ENCODE measurements around the gene RAMP3.

RAMP3 gene

GRCh38 chr7:45181286-45181960 lies 23.8 kb downstream of the RAMP3 start:
- DNase-seq, result no peak

DNA sequence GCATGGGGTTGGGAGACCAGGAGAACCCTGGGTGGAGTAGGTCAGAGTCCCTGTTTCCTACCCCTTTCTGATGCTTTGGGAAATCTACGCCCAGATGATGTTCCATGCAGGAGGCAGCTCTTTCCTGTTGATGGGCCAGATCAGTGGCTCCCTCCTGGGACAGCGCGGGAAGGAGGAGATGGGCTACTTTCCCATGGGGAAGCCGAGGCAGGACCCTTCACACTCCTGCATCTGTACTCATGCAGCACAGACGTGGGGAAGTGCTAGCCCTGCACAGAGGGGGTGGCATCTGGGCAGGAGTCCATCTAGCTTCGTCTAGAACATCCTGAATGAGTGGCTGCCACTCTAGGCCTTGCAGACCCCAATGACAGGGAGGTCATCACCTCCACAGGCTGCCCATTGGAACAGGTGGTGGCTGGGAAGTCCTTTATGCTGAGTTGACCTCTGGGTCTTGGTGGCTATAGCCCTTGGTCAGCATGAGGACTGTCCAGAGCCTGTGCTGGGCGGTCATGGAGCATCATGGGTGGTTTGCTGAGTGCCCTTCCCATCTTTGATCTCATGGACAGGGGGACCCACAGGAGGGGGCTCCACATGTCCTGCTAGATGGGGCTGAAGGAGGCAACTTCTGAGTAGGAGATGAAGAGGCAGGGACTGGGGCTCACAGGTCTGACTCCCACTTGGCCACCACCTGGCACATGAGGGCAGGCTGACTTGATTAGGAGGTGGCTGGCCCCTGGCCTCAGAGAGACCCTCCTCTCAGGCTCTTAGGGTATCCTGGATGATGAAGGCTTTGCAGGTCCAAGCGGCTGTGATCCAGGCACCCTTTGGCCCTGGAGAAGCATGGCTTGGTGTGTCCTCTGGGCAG lies 24.6 kb downstream of the RAMP3 start:
- DNase-seq, result no peak

GRCh38 chr7:45182856-45183710 lies 25.5 kb downstream of the RAMP3 start:
- no peak for DNase-seq

DNA sequence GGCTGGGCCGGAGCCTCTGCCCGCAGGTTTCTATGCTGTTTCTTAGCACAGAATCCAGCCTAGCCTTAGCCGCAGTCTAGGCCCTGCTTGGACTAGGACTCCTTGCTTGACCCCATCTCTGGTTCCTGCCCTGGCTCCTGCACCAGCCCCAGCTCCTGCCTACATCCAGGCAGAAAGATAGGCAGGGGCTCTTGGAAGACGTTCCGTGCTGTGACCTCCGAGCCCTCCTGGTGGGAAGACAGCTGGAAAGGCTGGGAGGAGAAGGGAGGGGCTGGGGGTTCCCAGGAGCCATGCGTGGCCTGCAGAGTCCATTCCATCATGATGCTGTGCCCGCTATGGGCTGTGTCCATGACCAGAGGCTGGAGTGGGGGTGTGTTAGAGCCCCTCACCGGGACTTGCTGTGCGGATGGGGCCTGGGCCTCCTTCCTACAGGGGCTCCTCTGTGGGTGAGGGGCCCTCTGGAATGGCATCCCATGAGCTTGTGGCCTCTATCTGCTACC lies 26.2 kb downstream of the RAMP3 start:
- DNase-seq, result no peak

DNA sequence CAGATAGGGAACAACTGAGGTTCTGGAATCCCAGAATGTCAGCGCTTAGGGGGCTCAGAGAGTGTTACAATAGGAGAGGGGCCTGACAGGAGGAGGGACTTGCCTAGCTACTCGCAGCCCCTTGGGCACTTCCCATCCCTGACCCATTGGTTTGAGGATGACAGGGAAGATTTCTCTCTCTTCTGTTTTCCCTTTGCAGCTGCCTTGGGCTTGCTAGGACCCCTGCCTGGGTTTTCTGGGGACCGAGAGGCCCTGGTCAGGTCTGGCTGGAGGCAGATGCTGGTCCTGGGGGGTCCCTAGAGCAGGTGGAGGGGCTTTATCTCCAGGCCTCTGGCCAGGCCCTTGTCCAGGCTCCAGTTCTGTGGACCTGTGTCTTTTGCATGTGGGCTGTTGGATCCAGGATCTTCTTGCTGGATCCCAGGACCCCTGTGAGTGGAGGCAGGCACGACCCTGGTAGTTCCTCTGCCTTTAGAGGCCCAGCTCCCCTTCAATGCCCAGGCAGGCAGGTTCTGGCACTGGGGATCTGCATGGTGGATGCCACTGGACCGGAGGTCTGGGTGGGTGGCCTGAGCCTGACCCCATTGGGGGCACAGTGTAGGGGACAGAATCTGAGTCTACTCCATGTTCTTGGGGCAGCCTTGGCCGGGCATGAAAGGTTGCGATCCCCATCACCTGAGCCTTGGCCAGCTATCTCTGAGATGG lies 26.9 kb downstream of the RAMP3 start:
- no peak for DNase-seq

- no peak for DNase-seq
These were observed 27.7 kb downstream of the RAMP3 start for GRCh38 chr7:45185028-45185863.

DNA sequence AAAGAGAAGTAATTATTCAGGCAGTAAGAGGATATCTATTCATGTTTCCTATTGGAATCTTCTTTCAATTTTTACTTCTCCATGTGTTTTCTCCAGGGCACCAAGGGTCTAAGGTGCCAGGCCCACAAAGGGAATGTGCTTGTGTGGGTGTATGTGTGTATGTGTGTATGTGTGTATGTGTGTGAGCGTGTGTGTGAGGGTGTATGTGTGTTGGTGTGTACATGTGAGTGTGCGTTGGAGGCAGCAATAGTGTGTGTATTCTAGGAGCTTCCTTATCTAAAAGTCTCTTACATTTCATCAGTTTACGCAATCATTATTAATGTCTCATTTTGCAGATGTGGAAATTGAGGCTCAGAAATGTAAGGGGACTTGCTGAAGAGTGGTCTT lies 28.3 kb downstream of the RAMP3 start:
- no peak for DNase-seq

DNA sequence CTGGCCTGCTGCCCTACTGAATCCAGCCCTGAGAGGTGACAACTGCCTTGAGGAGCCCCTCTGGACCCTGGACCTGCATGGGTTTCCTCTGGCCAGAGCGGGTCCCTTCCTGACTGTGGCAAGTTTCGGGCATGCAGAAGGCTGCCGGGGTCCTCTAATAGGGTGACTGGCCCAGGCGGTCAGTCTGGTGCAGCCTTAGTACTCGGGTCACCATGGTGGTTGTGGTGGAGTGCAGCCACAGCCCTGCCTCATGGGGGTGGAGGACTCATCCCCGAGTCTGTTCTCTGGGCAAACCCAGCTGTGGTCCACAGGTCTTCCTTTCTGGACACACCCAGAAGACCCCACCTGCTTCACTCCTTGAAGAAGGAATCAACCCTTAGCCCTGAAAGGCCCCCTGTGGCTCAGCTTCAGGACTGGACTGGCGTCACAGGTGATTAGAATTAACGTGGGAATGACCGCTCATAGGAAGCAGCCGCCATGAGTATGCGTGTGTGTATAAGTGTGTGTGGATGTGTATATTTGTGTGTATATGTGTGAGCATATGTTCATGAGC lies 28.7 kb downstream of the RAMP3 start:
- DNase-seq, result no peak

DNA sequence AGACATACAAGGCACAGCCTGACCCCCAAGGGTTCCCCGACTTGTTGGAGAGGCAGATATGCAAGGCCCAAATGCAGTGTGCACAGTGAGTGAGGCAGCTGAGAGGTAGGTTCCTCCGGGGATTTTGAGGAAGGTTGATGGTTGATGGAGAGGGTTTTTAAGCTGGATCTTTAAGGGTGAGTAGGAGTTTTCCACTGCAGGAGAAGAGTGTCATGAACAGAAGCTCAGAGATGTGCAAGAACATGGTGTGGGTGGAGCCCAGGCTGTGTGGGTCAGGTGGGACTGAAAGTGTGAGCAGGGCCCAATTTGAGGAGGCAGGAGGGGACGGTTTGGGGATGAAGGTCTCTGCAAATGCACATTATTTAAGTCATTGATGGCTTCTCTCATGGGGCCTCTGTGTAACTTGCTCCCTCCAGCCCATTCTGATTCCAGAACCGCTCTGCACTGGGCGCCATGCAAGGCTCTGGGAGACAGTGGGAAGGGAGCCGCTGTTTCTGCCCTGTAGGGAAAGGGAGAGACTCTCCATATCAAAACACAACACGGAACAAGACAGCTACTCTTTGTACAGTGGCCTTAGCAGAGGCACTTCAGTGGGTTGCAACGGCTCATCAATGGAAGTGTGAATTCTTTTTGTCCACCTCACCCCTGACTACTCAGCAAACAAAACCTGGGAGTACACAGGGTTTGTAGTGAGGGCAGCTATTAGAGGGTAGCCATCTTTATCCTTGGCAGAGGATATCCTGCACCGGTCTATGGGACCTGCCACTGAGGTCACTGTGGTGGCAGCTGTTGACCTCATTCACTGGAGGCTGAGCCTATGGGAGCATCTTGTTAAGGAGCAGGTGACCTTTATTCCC lies 29.7 kb downstream of the RAMP3 start:
- DNase-seq, result no peak

DNA sequence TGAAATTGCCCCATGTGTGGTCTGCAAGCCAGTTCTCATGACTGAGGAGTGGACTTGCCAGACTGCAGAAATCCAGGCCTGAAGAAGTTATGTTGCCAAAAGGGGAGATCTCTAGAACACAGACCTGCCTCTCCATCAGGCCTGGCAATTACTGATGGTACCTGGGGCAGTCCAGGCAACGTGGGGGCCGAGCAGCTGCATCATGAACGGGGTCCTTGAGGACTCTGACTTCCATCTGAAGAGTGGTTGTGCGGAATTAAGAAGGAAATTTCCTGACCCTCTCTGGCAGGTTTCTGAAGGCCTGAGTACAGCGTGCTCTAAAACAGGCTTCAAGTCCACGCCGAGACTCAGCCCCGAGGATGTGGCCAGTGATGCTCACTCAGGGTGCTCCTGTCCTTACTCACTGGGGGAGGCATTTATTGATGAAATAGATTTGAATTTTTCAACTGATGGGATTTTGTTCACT lies 30.4 kb downstream of the RAMP3 start:
- DNase-seq, result no peak

DNA sequence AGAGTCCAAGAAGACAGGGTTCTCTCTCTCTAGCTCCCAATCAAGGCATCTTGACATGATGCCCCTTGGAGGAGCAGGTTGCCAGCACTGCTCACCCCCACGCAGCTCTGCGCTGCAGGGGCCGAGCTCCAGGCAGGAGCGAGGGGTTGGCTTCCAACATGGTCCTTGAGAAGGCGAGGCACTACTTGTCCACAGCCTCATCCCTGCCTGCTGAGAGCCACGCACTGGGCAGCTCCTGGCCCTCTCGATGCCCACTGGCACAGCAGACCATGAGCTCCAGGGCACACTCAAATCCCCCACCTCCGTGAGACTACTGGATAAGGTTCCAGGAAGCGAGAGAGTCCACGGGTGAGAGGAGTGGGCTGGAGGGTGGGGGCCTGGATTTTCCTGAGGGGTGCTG lies 31.1 kb downstream of the RAMP3 start:
- no peak for DNase-seq

GRCh38 chr7:45189151-45189970 lies 31.8 kb downstream of the RAMP3 start:
- no peak for DNase-seq

GRCh38 chr7:45190406-45191165 lies 33.0 kb downstream of the RAMP3 start:
- DNase-seq, result no peak

DNA sequence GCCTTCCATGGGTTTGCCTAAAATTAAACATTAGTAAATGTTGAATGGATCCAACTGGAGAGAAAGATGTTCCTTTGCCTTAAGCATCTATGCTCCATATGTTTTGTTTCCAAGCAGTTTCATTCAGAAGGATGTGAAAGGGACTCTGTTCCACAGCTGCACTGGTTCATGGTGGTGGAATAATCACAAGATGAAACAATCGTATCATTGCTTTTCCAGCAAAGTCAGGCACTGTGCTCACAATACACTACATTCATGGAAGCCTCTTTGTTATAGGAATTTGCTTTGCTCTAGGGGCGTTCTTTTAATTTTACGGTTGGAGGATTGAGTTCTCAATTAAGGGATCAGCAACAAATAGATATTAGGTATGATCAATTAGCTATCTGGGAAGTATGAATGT lies 33.8 kb downstream of the RAMP3 start:
- no peak for DNase-seq

GRCh38 chr7:45192621-45193041 lies 35.0 kb downstream of the RAMP3 start:
- DNase-seq, result no peak

GRCh38 chr7:45193828-45194227 lies 36.2 kb downstream of the RAMP3 start:
- DNase-seq, result no peak

DNA sequence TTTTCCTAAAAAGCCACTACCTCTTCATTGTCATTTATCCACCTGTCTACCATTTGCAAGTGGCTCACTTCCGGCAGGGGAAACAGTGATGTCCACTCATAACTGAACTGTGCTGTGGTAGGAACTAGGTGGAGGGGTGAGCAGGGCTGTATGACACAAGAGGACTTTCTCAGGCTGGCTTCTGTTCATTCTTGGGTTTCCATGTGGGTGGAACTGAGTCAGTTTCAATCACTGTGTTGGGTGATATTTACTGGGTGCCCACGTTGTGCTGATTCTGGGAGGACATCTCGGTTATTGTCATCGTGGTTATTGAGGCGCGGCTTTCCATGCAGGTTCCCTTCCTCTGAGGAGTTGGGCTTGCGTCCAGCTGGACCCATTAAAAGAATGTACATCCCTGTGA lies 38.8 kb downstream of the RAMP3 start:
- DNase-seq, result no peak

DNA sequence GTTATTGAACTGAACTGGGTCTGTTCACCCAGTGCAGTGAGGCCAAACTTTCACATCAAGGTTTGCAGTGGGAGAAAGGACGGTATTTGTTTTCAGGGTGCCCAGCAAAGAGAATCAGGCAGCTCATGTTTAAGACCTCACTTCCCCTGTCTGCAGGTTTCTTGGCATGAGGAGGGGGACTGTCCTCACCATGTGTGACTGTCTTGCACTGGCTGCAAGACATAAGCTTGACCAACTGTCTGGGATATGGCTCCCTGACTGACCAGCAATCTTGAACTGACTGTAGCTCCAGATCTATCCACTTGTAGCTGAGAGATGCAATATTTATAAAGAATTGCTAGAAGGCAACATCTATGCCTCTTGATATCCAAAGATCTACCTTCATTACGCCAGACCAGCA lies 39.9 kb downstream of the RAMP3 start:
- DNase-seq, result no peak

DNA sequence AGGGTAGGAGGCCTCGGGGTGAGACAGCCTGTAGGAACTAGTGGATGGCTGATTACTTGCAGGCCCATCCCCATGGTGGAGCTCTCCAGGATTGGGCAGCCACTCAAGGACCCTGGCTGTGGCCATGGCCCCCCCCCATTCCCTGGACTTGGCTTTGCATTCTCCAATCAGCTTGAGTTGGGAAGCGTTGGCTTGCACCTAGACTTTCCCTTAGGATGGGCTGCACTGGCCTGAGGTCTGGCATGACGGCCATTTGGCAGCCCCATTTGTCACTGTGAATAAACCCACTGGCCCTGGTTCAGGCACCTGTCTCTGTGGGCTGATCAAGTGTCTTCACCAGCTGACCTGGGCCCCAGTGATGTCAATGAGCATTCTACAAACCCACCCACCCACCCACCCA lies 41.4 kb downstream of the RAMP3 start:
- no peak for DNase-seq

All from NCI-H69 (cell line).